NCI-H526 (cell line): ENCODE results near the gene DHX36.

Experiments used
- DNase-seq, 2 experiments: peaks; one replicate each; lab custom pipeline; 2025; lab: John Stamatoyannopoulos, UW

The DHX36 gene

GRCh38 chr3:154224866-154225265 is 99.4 kb downstream of the DHX36 start:
- no peak for DNase-seq

GRCh38 chr3:154224366-154224765 is 99.9 kb downstream of the DHX36 start:
- DNase-seq: no peak

- DNase-seq: no peak
Observed at GRCh38 chr3:154223519-154223918, 100.8 kb downstream of the DHX36 start.
